SK-N-SH (cell line): ENCODE data around the gene TCF3. TPM values are rescaled to one million over a fixed set of nuclear protein-coding genes. Genes with fewer than 3 reads are reported as not detected.

Source experiments
- CTCF ChIA-PET: fragments of 300-600, 350-600 bp; formaldehyde crosslinking; extraction: SDS; loops from one replicate; lab custom pipeline; 2021; lab: Yijun Ruan, JAX
- POLR2A ChIA-PET: fragments of 350-600 bp; sonication (Branson Sonifier 250); formaldehyde crosslinking; extraction: SDS; loops from one replicate; lab custom pipeline; 2020; ENCODE audit warnings: antibody characterized with exemption, inconsistent platforms; lab: Yijun Ruan, JAX
- DNase-seq: peaks from one replicate; pipeline ENCODE4 v3.0.0; 2012
- H2AFZ ChIP-seq: fragments of 200-600 bp; sonication (generic); 2 replicates; pipeline ENCODE4 v1.8.1; 2016; ENCODE audit warnings: antibody characterized with exemption, mild to moderate bottlenecking, low read depth
- H3F3A ChIP-seq: fragments of 200-600 bp; sonication (generic); replicated peaks from 2 replicates; pipeline ENCODE3; 2016; ENCODE audit warnings: antibody characterized with exemption, mild to moderate bottlenecking; ENCODE audit not compliant: insufficient read depth
- H3K27ac ChIP-seq, 2 experiments: fragments of 200-500 bp in 1 of 2; fragments of 200-600 bp in 1 of 2; sonication (Bioruptor generic) in 1 of 2; sonication (generic), shearing (Covaris generic) in 1 of 2; 2 replicates each; pipeline versions ENCODE4 v1.5.1 to v1.6.1; 2014 to 2016; ENCODE audit warnings: low read depth in 2 of 2, inconsistent platforms in 1 of 2, low read length in 1 of 2, mild to moderate bottlenecking in 1 of 2, mixed read lengths in 1 of 2
- H3K27me3 ChIP-seq: fragments of 200-600 bp; sonication (generic), shearing (Covaris generic); 2 replicates; pipeline ENCODE4 v1.6.1; 2016; ENCODE audit warnings: mixed run types; ENCODE audit not compliant: insufficient read depth
- H3K36me3 ChIP-seq, 2 experiments: fragments of 200-500 bp in 1 of 2; fragments of 200-600 bp in 1 of 2; sonication (Bioruptor generic) in 1 of 2; sonication (generic) in 1 of 2; replicated peaks in 1 of 2; 2 replicates each; pipeline versions ENCODE3 to v1.5.1; 2014 to 2016; ENCODE audit warnings: low read length in 1 of 2, mild to moderate bottlenecking in 1 of 2; ENCODE audit not compliant: insufficient read depth in 2 of 2, control insufficient read depth in 1 of 2
- H3K4me1 ChIP-seq, 2 experiments: fragments of 200-500 bp in 1 of 2; fragments of 200-600 bp in 1 of 2; sonication (Bioruptor generic) in 1 of 2; sonication (generic), shearing (Covaris generic) in 1 of 2; 2 replicates each; pipeline versions ENCODE4 v1.5.1 to v1.6.1; 2014 to 2016; ENCODE audit warnings: low read depth in 1 of 2, low read length in 1 of 2, mixed run types in 1 of 2; ENCODE audit not compliant: insufficient read depth in 2 of 2, control insufficient read depth in 1 of 2
- H3K4me2 ChIP-seq: fragments of 200-600 bp; sonication (generic), shearing (Covaris generic); 2 replicates; pipeline ENCODE4 v1.6.1; 2017; ENCODE audit warnings: mixed run types
- H3K4me3 ChIP-seq, 2 experiments: fragments of 200-500 bp in 1 of 2; fragments of 200-600 bp in 1 of 2; sonication (Bioruptor generic) in 1 of 2; sonication (generic), shearing (Covaris generic) in 1 of 2; 2 replicates each; pipeline versions ENCODE4 v1.5.1 to v1.8.1; 2014 to 2016; ENCODE audit warnings: low read depth in 2 of 2, inconsistent platforms in 1 of 2, low read length in 1 of 2, mild to moderate bottlenecking in 1 of 2, mixed read lengths in 1 of 2, moderate library complexity in 1 of 2
- H3K79me2 ChIP-seq: fragments of 200-600 bp; sonication (generic); 2 replicates; pipeline ENCODE4 v1.8.1; 2017; ENCODE audit warnings: mild to moderate bottlenecking; ENCODE audit not compliant: insufficient read depth
- H3K9ac ChIP-seq: fragments of 200-600 bp; sonication (generic); 2 replicates; pipeline ENCODE4 v1.6.1; 2017; ENCODE audit warnings: mixed run types
- H3K9me2 ChIP-seq: fragments of 200-600 bp; sonication (generic); 2 replicates; pipeline ENCODE4 v1.6.1; 2017; ENCODE audit warnings: mixed run types
- H3K9me3 ChIP-seq: fragments of 200-600 bp; sonication (generic); 2 replicates; pipeline ENCODE4 v1.6.1; 2017; ENCODE audit warnings: mixed run types, mild to moderate bottlenecking, moderate library complexity
- H4K20me1 ChIP-seq: fragments of 200-600 bp; sonication (generic); 2 replicates; pipeline ENCODE4 v1.6.1; 2017; ENCODE audit warnings: mild to moderate bottlenecking, mixed run types; ENCODE audit not compliant: insufficient read depth
- CTCF ChIP-seq: fragments of 200-600 bp; sonication (generic); IDR thresholded peaks from 2 replicates; pipeline ENCODE4 v1.6.1; 2017; ENCODE audit warnings: antibody characterized with exemption, mild to moderate bottlenecking, moderate library complexity
- EP300 ChIP-seq, 2 experiments: IDR thresholded peaks; 2 replicates each; pipeline versions ENCODE4 v1.4.0 to v1.6.1; 2012; ENCODE audit warnings: borderline replicate concordance in 1 of 2, low read depth in 1 of 2, low read length in 1 of 2
- EZH2phosphoT487 ChIP-seq: fragments of 200-600 bp; sonication (generic); IDR thresholded peaks from 2 replicates; pipeline ENCODE4 v1.6.1; 2017; ENCODE audit warnings: low read depth, mixed run types, mild to moderate bottlenecking, antibody characterized with exemption, moderate library complexity, borderline replicate concordance
- FOSL2 ChIP-seq: IDR thresholded peaks from 2 replicates; pipeline ENCODE4 v1.4.0; 2012; ENCODE audit warnings: low read depth, mild to moderate bottlenecking, moderate library complexity, borderline replicate concordance
- GABPA ChIP-seq: IDR thresholded peaks from 2 replicates; pipeline ENCODE4 v1.4.0; 2012; ENCODE audit warnings: low read depth, mild to moderate bottlenecking
- GATA2 ChIP-seq: sonication (generic); formaldehyde crosslinking; IDR thresholded peaks from 2 replicates; pipeline ENCODE4 v1.5.0; 2020; ENCODE audit warnings: mild to moderate bottlenecking, missing genetic modification reagents
- MEF2A ChIP-seq: IDR thresholded peaks from 2 replicates; pipeline ENCODE4 v1.4.0; 2012; ENCODE audit warnings: low read depth, borderline replicate concordance
- PBX3 ChIP-seq: IDR thresholded peaks from 2 replicates; pipeline ENCODE4; 2012
- RAD21 ChIP-seq: IDR thresholded peaks from 2 replicates; pipeline ENCODE4 v1.6.1; 2012; ENCODE audit warnings: mild to moderate bottlenecking, low read length
- REST ChIP-seq: IDR thresholded peaks from 2 replicates; pipeline ENCODE4 v1.6.1; 2012; ENCODE audit warnings: mild to moderate bottlenecking, low read depth, low read length, moderate library complexity
- RFX5 ChIP-seq: IDR thresholded peaks from 2 replicates; pipeline ENCODE4 v1.6.1; 2012; ENCODE audit warnings: mild to moderate bottlenecking, improper control_type of control experiment, low read length
- SIN3A ChIP-seq: IDR thresholded peaks from 2 replicates; pipeline ENCODE4 v1.6.1; 2012; ENCODE audit warnings: low read depth, mild to moderate bottlenecking, low read length, moderate library complexity, borderline replicate concordance
- TAF1 ChIP-seq: IDR thresholded peaks from 2 replicates; pipeline ENCODE4 v1.6.1; 2012; ENCODE audit warnings: low read depth, mild to moderate bottlenecking, low read length, moderate library complexity, borderline replicate concordance
- TEAD4 ChIP-seq: IDR thresholded peaks from 2 replicates; pipeline ENCODE4 v1.4.0; 2012; ENCODE audit warnings: mild to moderate bottlenecking, borderline replicate concordance; ENCODE audit not compliant: insufficient read depth
- ZBTB33 ChIP-seq: IDR thresholded peaks from 2 replicates; pipeline ENCODE4 v1.4.0; 2012; ENCODE audit warnings: low read depth, borderline replicate concordance
- WGBS: methylation state at CpG from one replicate; pipeline ENCODE4 v1.1.6; 2017; ENCODE audit warnings: low lambda C conversion rate; 5-methylcytosine and 5-hydroxymethylcytosine counted together
- polyA plus RNA-seq, 3 experiments: library from polyadenylated mRNA; depleted of rRNA; stranded (reverse); fragments of >200 nt; gene quantifications; 2 replicates each; pipeline ENCODE4 v1.2.3, GENCODE V29; 2012
- TF ChIP-seq, protein P1 (sequence below): fragments of 150-350 bp; IDR thresholded peaks from 2 replicates; pipeline ENCODE4 v1.6.1; 2017; ENCODE audit warnings: antibody characterized with exemption, low read length, low read depth, borderline replicate concordance
- TF ChIP-seq, protein P2 (sequence below): IDR thresholded peaks from 2 replicates; pipeline ENCODE4 v1.4.0; 2012; ENCODE audit warnings: low read depth
- TF ChIP-seq, protein P3 (sequence below): fragments of 150-350 bp; IDR thresholded peaks from 2 replicates; pipeline ENCODE4 v1.6.1; 2016; ENCODE audit warnings: mild to moderate bottlenecking, low read depth, low read length

TCF3 gene
- polyA plus RNA-seq, 1 of the 3 experiments (the other 2 are of a cell fraction): 104 TPM

- ChIA-PET CTCF (interaction anchor here (0.6 to 1.8 kb wide), 2 partner anchors 53 to 216 kb away, joined by 4 to 5 read pairs; no protein-coding TSS in a partner anchor), POLR2A (no interaction called here)
- peaks cover 8% of the 10 kb centered on the region for H3F3A ChIP-seq
- no peaks in the 10 kb centered on the region for H3K27me3 ChIP-seq
- DNase-seq: no peak
- H3K79me2 ChIP-seq: peaks cover 52% of the 10 kb centered on the region
- H3K4me2 ChIP-seq: no peak overlapping the region
- no peak overlapping the region for H2AFZ ChIP-seq
- peaks cover 12 to 15% of the 10 kb centered on the region in 2 experiments for H3K36me3 ChIP-seq
- no peak overlapping the region for H3K4me3 ChIP-seq
- 93% methylated on average over 11 of the region's 20 CpGs for WGBS
- no peaks in the 10 kb centered on the region for H3K9me2 ChIP-seq
- peaks cover 26% of the 10 kb centered on the region for H4K20me1 ChIP-seq
- TF ChIP-seq TEAD4 (no peak), MEF2A (no peak), RAD21 (no peak), GABPA (no peak), CTCF (no peak), RFX5 (no peak), ZBTB33 (no peak), REST (no peak), EP300 (IDR thresholded peaks at IDR 0.05; ENCODE audit: borderline replicate concordance in 1 of 2, low read depth in 1 of 2, low read length in 1 of 2) (no peak), TAF1 (no peak), EZH2phosphoT487 (no peak), FOSL2 (no peak), GATA2 (CRISPR knock-in tag) (no peak), PBX3 (no peak), SIN3A (no peak)
- TF ChIP-seq, protein P1, sequence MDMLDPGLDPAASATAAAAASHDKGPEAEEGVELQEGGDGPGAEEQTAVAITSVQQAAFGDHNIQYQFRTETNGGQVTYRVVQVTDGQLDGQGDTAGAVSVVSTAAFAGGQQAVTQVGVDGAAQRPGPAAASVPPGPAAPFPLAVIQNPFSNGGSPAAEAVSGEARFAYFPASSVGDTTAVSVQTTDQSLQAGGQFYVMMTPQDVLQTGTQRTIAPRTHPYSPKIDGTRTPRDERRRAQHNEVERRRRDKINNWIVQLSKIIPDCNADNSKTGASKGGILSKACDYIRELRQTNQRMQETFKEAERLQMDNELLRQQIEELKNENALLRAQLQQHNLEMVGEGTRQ: no peak
- TF ChIP-seq, protein P2, sequence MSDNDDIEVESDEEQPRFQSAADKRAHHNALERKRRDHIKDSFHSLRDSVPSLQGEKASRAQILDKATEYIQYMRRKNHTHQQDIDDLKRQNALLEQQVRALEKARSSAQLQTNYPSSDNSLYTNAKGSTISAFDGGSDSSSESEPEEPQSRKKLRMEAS: no peak
- TF ChIP-seq, protein P3, sequence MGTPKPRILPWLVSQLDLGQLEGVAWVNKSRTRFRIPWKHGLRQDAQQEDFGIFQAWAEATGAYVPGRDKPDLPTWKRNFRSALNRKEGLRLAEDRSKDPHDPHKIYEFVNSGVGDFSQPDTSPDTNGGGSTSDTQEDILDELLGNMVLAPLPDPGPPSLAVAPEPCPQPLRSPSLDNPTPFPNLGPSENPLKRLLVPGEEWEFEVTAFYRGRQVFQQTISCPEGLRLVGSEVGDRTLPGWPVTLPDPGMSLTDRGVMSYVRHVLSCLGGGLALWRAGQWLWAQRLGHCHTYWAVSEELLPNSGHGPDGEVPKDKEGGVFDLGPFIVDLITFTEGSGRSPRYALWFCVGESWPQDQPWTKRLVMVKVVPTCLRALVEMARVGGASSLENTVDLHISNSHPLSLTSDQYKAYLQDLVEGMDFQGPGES: no peak
- no peaks in the 10 kb centered on the region; a peak in 1 of 4 replicates for H3K4me1 ChIP-seq
- H3K9ac ChIP-seq: no peak overlapping the region
- no peaks in the 10 kb centered on the region for H3K9me3 ChIP-seq
- H3K27ac ChIP-seq: no peak overlapping the region
These were observed 53.5 kb downstream of the TCF3 start for GRCh38 chr19:1598777-1599459.
